Measurements from ENCODE around the gene GPX4. TPM values are rescaled to one million over a fixed set of nuclear protein-coding genes. Genes with fewer than 3 reads are reported as not detected.

Gene GPX4
- total RNA-seq, 1 donor from 2014 or later: 204 TPM

DNA sequence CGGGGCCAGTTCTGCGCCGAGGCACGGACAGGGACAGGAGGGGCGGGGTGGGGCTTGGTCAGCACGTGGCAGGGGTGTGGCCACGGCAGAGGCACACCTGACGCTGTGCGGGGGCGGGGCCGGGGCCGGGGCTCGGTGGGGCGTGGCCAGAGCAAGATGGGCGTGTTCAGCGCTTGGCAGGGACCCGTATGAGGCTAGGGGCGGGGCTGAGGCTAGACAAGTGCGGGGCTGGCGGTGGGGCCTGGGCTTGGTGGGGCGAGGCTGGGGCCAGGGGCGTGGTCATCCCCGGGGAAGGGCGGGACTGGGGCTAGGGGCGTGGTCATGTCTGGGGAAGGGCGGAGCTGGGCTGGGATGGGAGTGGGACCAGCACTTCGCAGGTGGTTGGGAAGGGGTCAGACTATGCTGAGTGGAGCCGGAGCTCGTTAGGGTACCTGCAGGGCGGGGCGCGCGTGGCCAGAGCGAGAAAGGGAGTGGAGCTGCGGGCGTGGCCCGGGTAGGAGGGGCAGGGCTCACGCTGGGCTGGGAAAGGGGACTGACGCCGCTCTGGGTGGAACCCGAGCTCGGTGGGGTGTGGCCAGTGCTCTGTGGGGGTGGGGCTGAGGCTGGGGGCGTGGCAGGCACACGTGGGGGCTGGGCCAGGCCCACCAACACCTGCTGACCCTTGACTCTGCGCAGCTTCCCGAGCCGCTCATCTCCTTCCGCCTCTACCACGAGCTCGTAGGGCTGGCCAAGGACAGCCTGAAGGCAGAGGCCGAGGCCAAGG lies 21.4 kb upstream of the GPX4 start:
- no peaks in the 10 kb centered on the region for H3K36me3 Mint-ChIP-seq
- no peaks in the 10 kb centered on the region for H3K4me1 Mint-ChIP-seq (ENCODE audit: unreplicated experiment)
- TF ChIP-seq, protein P1, sequence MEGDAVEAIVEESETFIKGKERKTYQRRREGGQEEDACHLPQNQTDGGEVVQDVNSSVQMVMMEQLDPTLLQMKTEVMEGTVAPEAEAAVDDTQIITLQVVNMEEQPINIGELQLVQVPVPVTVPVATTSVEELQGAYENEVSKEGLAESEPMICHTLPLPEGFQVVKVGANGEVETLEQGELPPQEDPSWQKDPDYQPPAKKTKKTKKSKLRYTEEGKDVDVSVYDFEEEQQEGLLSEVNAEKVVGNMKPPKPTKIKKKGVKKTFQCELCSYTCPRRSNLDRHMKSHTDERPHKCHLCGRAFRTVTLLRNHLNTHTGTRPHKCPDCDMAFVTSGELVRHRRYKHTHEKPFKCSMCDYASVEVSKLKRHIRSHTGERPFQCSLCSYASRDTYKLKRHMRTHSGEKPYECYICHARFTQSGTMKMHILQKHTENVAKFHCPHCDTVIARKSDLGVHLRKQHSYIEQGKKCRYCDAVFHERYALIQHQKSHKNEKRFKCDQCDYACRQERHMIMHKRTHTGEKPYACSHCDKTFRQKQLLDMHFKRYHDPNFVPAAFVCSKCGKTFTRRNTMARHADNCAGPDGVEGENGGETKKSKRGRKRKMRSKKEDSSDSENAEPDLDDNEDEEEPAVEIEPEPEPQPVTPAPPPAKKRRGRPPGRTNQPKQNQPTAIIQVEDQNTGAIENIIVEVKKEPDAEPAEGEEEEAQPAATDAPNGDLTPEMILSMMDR (conservative IDR thresholded peaks at IDR 0.05): no peak
- H3K27ac Mint-ChIP-seq: no peak overlapping the region
- DNase-seq (ENCODE audit: extremely low spot score, unreplicated experiment): peak; percentile 90
- no peaks in the 10 kb centered on the region for H3K9me3 Mint-ChIP-seq
- peak overlapping the region; percentile 82 for H3K4me3 Mint-ChIP-seq
- H3K27me3 Mint-ChIP-seq: no peaks in the 10 kb centered on the region

DNA sequence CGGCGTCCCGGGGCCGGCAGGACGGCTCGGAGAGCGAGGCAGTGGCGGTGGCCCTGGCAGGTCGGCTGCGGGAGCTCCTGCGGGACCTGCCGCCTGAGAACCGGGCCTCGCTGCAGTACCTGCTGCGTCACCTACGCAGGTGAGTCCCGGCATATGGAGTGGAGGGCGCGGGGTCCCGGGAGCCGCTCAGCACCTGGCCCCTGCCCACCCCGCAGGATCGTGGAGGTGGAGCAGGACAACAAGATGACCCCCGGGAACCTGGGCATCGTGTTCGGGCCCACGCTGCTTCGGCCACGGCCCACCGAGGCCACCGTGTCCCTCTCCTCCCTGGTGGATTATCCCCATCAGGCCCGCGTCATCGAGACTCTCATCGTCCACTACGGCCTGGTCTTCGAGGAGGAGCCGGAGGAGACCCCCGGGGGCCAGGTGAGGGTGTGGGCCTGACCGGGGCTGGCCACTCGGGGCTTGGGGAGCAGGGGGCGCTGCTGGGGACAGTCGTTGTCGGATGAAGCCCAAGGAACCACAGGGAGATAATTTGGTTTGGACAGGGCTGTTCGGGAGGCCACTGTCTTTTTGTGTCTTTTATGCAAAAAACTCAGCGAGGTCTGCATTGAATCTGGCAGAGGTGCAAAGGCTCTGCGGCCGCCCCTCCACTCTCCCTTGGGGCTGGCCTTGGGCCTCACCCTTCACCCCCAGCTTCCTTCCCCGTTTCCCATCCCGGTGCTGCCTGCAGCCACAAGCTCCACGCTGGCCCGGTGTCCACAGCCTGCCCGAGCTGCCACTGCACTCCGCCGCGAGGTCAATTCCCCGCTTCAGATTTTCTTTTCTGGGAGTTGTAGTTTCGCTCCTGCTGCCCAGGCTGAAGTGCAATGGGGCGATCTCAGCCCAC lies 20.6 kb upstream of the GPX4 start:
- Mint-ChIP-seq H3K27me3 (no peaks in the 10 kb centered on the region), H3K4me3 (no peak overlapping the region), H3K9me3 (no peaks in the 10 kb centered on the region), H3K4me1 (ENCODE audit: unreplicated experiment) (no peaks in the 10 kb centered on the region), H3K36me3 (no peaks in the 10 kb centered on the region), H3K27ac (peak overlapping the region; percentile 43)
- DNase-seq (ENCODE audit: extremely low spot score, unreplicated experiment): no peak
- TF ChIP-seq, protein P1 (conservative IDR thresholded peaks at IDR 0.05): no peak

DNA sequence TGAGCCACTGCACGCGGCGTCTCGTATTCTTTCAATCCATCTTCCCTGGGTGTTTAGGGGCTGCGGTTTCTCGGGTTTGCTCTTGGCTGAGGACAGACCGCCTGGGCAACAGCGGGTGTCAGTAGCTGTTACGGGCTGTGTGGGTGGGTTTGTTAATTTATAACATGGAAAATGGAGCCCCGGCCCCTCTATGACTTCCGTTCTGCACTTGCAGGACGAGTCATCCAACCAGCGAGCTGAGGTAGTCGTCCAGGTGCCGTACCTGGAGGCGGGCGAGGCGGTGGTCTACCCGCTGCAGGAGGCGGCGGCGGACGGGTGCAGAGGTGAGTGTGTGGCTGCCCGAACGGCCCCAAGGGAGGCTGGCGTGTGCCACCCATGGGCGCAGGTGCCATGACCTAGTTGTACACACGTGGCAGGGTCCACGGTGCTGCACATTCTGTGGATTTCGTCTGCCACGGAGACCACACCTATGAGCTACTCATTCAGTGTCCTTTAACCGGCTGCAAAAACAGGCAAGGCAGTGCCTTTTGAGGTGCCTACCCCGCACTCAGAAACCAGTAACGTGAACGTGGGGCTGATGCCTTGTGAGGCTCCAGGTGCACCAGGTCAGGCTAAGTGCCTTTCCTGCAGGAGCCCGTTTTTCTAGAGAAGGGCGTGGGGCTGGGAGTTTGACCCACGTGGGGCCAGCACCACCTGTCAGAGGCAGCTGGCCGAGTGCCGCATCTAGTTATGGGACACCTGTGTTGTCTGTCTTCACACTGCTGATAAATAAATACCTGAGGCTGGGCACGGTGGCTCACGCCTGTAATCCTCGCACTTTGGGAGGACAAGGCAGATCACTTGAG lies 19.5 kb upstream of the GPX4 start:
- Mint-ChIP-seq H3K4me3 (no peak overlapping the region), H3K27me3 (no peaks in the 10 kb centered on the region)
- no peak for DNase-seq (ENCODE audit: extremely low spot score, unreplicated experiment)

DNA sequence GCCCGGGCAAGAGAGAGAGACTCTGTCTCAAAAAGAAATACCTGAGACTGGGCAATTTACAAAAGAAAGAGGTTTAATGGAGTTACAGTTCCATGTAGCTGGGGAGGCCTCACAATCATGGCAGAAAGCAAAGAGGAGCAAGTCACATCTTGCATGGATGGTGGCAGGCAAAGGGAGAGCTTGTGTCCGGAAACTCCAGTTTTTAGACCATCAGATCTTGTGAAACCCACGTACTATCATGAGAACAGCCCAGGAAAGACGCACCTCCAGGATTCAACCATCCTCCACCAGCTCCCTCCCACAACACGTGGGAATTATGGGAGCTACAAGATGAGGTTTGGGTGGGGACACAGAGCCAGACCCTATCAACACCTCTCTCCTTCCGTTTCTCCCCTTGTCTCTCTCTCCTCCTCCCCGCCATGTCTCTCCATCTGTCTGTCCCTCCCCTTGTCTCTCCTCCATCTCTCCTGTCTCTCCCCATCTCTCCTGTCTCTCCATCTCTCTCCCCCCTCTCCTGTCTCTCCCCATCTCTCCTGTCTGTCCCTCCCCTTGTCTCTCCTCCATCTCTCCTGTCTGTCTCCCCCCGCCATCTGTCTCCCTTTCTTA lies 18.6 kb upstream of the GPX4 start:
- Mint-ChIP-seq H3K27ac (peak overlapping the region; percentile 37), H3K36me3 (no peaks in the 10 kb centered on the region), H3K27me3 (no peaks in the 10 kb centered on the region), H3K9me3 (no peaks in the 10 kb centered on the region), H3K4me3 (no peak overlapping the region), H3K4me1 (ENCODE audit: unreplicated experiment) (no peaks in the 10 kb centered on the region)
- no peak for DNase-seq (ENCODE audit: extremely low spot score, unreplicated experiment)
- TF ChIP-seq, protein P1 (conservative IDR thresholded peaks at IDR 0.05): no peak

More for the DNA sequence above, 19.5 kb upstream of the GPX4 start:
- no peaks in the 10 kb centered on the region for H3K9me3 Mint-ChIP-seq
- H3K27ac Mint-ChIP-seq: peak overlapping the region; percentile 43
- TF ChIP-seq, protein P1 (conservative IDR thresholded peaks at IDR 0.05): no peak
- no peaks in the 10 kb centered on the region for H3K36me3 Mint-ChIP-seq
- H3K4me1 Mint-ChIP-seq (ENCODE audit: unreplicated experiment): no peaks in the 10 kb centered on the region

Measured in type B pancreatic cell (in vitro differentiated cells).